GM12878 (cell line): ENCODE results near the gene DOCK2. TPM values are rescaled to one million over a fixed set of nuclear protein-coding genes. Genes with fewer than 3 reads are reported as not detected.
A peak's percentile ranks its signal among the peaks of the same experiment; 100 is the strongest.

Experiments used
- ATAC-seq: fragments of 200-7000 bp; cut with Tn5 transposase; 3 replicates; pipeline ENCODE4 v1.9.1; 2020; ENCODE audit warnings: mild to moderate bottlenecking, moderate library complexity
- BruUV-seq: library from RNA; stranded (reverse); fragments of 400-500 nt; replicated peaks from 2 replicates; lab custom pipeline; 2021; lab: Mats Ljungman, UMichigan
- CTCF ChIA-PET: fragments of 300-600 bp; sonication (Branson Sonifier 250); formaldehyde crosslinking; extraction: SDS; loops from one replicate; lab custom pipeline; 2021; ENCODE audit warnings: inconsistent platforms; lab: Yijun Ruan, JAX
- POLR2A ChIA-PET: fragments of 350-600 bp; formaldehyde crosslinking; extraction: SDS; loops from one replicate; lab custom pipeline; 2021; ENCODE audit warnings: inconsistent platforms; lab: Charles Lee
- RAD21 ChIA-PET: fragments of 300-600 bp; sonication (Branson Sonifier 250); formaldehyde crosslinking; loops from one replicate; lab custom pipeline; 2023; ENCODE audit warnings: antibody characterized with exemption; ENCODE audit not compliant: unreplicated experiment; lab: Charles Lee
- SMC1A ChIA-PET: fragments of 300-600 bp; sonication (Branson Sonifier 250); formaldehyde crosslinking; loops from one replicate; lab custom pipeline; 2023; ENCODE audit not compliant: unreplicated experiment, uncharacterized antibody; lab: Charles Lee
- DNase-seq: peaks from one replicate; pipeline ENCODE4 v3.0.0-alpha.2; 2011; ENCODE audit warnings: low read depth, low spot score
- FAIRE-seq: peaks from 3 replicates; lab custom pipeline; 2011; peaks lifted over from hg19 to GRCh38; lab: Jason Lieb, UNC
- H2AFZ ChIP-seq: 2 replicates; pipeline ENCODE4 v1.6.0; 2011; ENCODE audit warnings: low read depth, low read length, control low read depth; ENCODE audit not compliant: control insufficient read depth
- H3K27ac ChIP-seq: 2 replicates; pipeline ENCODE4 v1.5.1; 2011; ENCODE audit warnings: control low read depth; ENCODE audit not compliant: control insufficient read depth, insufficient read depth
- H3K27me3 ChIP-seq, 2 experiments: replicated peaks in 1 of 2; 2 replicates each; pipeline versions ENCODE4 v1.6.0 to v1.6.1; 2011; ENCODE audit warnings: low read length in 1 of 2; ENCODE audit not compliant: control insufficient read depth in 2 of 2, insufficient read depth in 2 of 2
- H3K36me3 ChIP-seq, 2 experiments: 2 replicates each; pipeline ENCODE4 v1.5.1; 2011; ENCODE audit warnings: low read length in 1 of 2; ENCODE audit not compliant: control insufficient read depth in 2 of 2, insufficient read depth in 2 of 2
- H3K4me1 ChIP-seq: 2 replicates; pipeline ENCODE4 v1.6.1; 2011; ENCODE audit warnings: mild to moderate bottlenecking, low read length, moderate library complexity, mixed read lengths; ENCODE audit not compliant: control insufficient read depth, insufficient read depth
- H3K4me2 ChIP-seq: 2 replicates; pipeline ENCODE4 v1.6.0; 2011; ENCODE audit warnings: control low read depth; ENCODE audit not compliant: control insufficient read depth, insufficient read depth
- H3K4me3 ChIP-seq: fragments of 200-600 bp; sonication (generic); 2 replicates; pipeline ENCODE4 v1.5.1; 2016
- H3K79me2 ChIP-seq: 2 replicates; pipeline ENCODE4 v1.6.0; 2011; ENCODE audit warnings: low read length; ENCODE audit not compliant: control insufficient read depth, insufficient read depth
- H3K9ac ChIP-seq: 2 replicates; pipeline ENCODE4 v1.8.0; 2011; ENCODE audit warnings: low read length, control low read depth, mixed read lengths; ENCODE audit not compliant: control insufficient read depth, insufficient read depth
- H3K9me3 ChIP-seq: replicated peaks from 3 replicates; pipeline ENCODE4 v1.5.1; 2011; ENCODE audit warnings: mild to moderate bottlenecking, low read length; ENCODE audit not compliant: control insufficient read depth, insufficient read depth
- H4K20me1 ChIP-seq: 2 replicates; pipeline ENCODE4 v1.6.0; 2011; ENCODE audit not compliant: control insufficient read depth, insufficient read depth
- EP300 ChIP-seq, 2 experiments: fragments of 150-350 bp in 1 of 2; IDR thresholded peaks; 2 replicates each; pipeline ENCODE4 v1.6.1; 2011 to 2012; ENCODE audit warnings: low read depth in 2 of 2, low read length in 2 of 2, borderline replicate concordance in 1 of 2, improper control_type of control experiment in 1 of 2, inconsistent platforms in 1 of 2; ENCODE audit not compliant: control insufficient read depth in 1 of 2
- HDAC2 ChIP-seq: fragments of 200-600 bp; sonication (generic); IDR thresholded peaks from 2 replicates; pipeline ENCODE4 v1.6.1; 2017
- NR2F1 ChIP-seq: fragments of 450-650 bp; conservative IDR thresholded peaks from 2 replicates; pipeline ENCODE4 v1.6.1; 2017; ENCODE audit warnings: mild to moderate bottlenecking
- PKNOX1 ChIP-seq: fragments of 450-650 bp; IDR thresholded peaks from 2 replicates; pipeline ENCODE4 v1.6.1; 2016; ENCODE audit warnings: mild to moderate bottlenecking
- RB1 ChIP-seq: fragments of 450-650 bp; formaldehyde crosslinking; IDR thresholded peaks from 2 replicates; pipeline ENCODE4 v1.6.1; 2017; ENCODE audit warnings: mild to moderate bottlenecking, borderline replicate concordance
- RUNX3 ChIP-seq: IDR thresholded peaks from 2 replicates; pipeline ENCODE4 v1.6.1; 2012; ENCODE audit warnings: low read length, inconsistent platforms
- SREBF2 ChIP-seq: IDR thresholded peaks from 2 replicates; pipeline ENCODE4 v1.6.1; 2012; ENCODE audit warnings: mild to moderate bottlenecking, low read length
- TARDBP ChIP-seq: IDR thresholded peaks from 2 replicates; pipeline ENCODE4 v1.6.1; 2016; ENCODE audit warnings: borderline replicate concordance
- ZSCAN29 ChIP-seq: fragments of 450-650 bp; IDR thresholded peaks from 2 replicates; pipeline ENCODE4 v1.6.1; 2017; ENCODE audit warnings: mild to moderate bottlenecking, moderate library complexity
- WGBS: methylation state at CpG from one replicate; pipeline ENCODE4 v1.1.6; 2016; ENCODE audit warnings: low lambda C conversion rate; ENCODE audit not compliant: insufficient replicate concordance, insufficient coverage; ENCODE audit errors: missing lambda C conversion rate; 5-methylcytosine and 5-hydroxymethylcytosine counted together
- in situ Hi-C: fragments of 300-500 bp; cut with MboI; formaldehyde crosslinking; loops from 9 replicates; pipeline ENCODE4 v1.14.3; 2018; ENCODE audit warnings: mixed read lengths
- intact Hi-C: fragments of 100-400 bp; cut with micrococcal nuclease; formaldehyde crosslinking; loops from one replicate; pipeline ENCODE4 v1.14.2; 2022; ENCODE audit not compliant: unreplicated experiment
- polyA plus RNA-seq, 11 experiments: library from polyadenylated mRNA; depleted of rRNA in 4 of 11; unstranded in 6 of 11; stranded (reverse) in 5 of 11; fragments of >200 nt; fragmentation: Nextera tagmentation in 4 of 11; fragmentation: Illumina TruSeq in 1 of 11; extraction: Ambion mirVana in 4 of 11; extraction: Trizol in 1 of 11; gene quantifications; 1 replicate in 1 of 11; 2 replicates in 10 of 11; pipeline versions ENCODE4 v1.2.1 to v1.2.3, GENCODE V29; 2011 to 2016; ENCODE audit warnings: inconsistent platforms in 2 of 11, missing spikeins in 2 of 11, low read depth in 1 of 11
- total RNA-seq, 4 experiments: library from RNA; depleted of rRNA in 3 of 4; stranded (reverse); fragments of >200 nt in 3 of 4; fragmentation: Illumina TruSeq in 1 of 4; extraction: Trizol in 1 of 4; gene quantifications; 2 replicates each; pipeline versions ENCODE4 v1.2.1 to v1.2.3, GENCODE V29; 2013 to 2021

The DOCK2 gene
- total and polyA plus RNA-seq, 10 of the 15 experiments (the other 5 are each of a cell fraction or from before 2014, with no cell fraction given): 34.2 to 192 (median 118) TPM

GRCh38 chr5:169897481-169897880 is 260.4 kb downstream of the DOCK2 start:
- Histone ChIP-seq H3K9me3 (no peaks in the 10 kb centered on the region), H3K27ac (no peak overlapping the region), H3K9ac (no peak overlapping the region), H3K36me3 (peaks cover 10 to 20% of the 10 kb centered on the region in 2 experiments), H3K4me3 (no peak overlapping the region), H4K20me1 (no peaks in the 10 kb centered on the region; the same call in 1 of the 2 replicates), H3K4me2 (no peak overlapping the region), H2AFZ (no peak overlapping the region), H3K79me2 (no peaks in the 10 kb centered on the region), H3K4me1 (0 out of 2 replicates have a peak, but pooled peaks cover 3% of the 10 kb centered on the region), H3K27me3 (no peaks in the 10 kb centered on the region)
- 97% methylated on average over 4 of the region's 4 CpGs for WGBS
- FAIRE-seq (no peak), DNase-seq (no peak), ATAC-seq (no peak)
- ChIA-PET SMC1A (interaction anchor here (0.6 to 1.2 kb wide), 4 partner anchors 10 to 882 kb away, joined by 3 read pairs; no protein-coding TSS in a partner anchor), RAD21 (no interaction called here), CTCF (interaction anchor here (0.8 to 1.5 kb wide), 2 partner anchors 25 to 88 kb away, joined by 4 read pairs; no protein-coding TSS in a partner anchor), POLR2A (no interaction called here)
- BruUV-seq: no TSS peak
- in situ Hi-C loops: no loop called here
- no peak for TF ChIP-seq RB1
- no peak for TF ChIP-seq TARDBP
- intact Hi-C loops: no loop called here

GRCh38 chr5:169901896-169902295 is 264.8 kb downstream of the DOCK2 start:
- 15% methylated on average over 2 of the region's 2 CpGs for whole genome bisulfite sequencing
- Histone ChIP-seq H3K79me2 (no peaks in the 10 kb centered on the region), H3K9me3 (no peaks in the 10 kb centered on the region), H3K36me3 (peaks cover 6 to 17% of the 10 kb centered on the region in 2 experiments; a peak in 2 of 4 replicates), H3K27ac (no peak overlapping the region), H4K20me1 (0 out of 2 replicates have a peak, but pooled peaks cover 2% of the 10 kb centered on the region), H3K4me1 (0 out of 2 replicates have a peak, but pooled peaks cover 3% of the 10 kb centered on the region), H3K4me3 (no peak overlapping the region), H3K4me2 (no peak overlapping the region), H3K27me3 (no peaks in the 10 kb centered on the region), H2AFZ (no peak overlapping the region), H3K9ac (no peak overlapping the region)
- intact Hi-C loops: loop anchor here (10.0 kb wide), 1 partner anchor 197 kb away; no protein-coding TSS in a partner anchor
- BruUV-seq: no TSS peak
- ChIA-PET RAD21 (interaction anchor here (1.1 to 1.6 kb wide), 2 partner anchors 95 to 97 kb away, joined by 5 to 7 read pairs; no protein-coding TSS in a partner anchor), POLR2A (no interaction called here), CTCF (interaction anchor here (0.9 to 1.2 kb wide), 2 partner anchors 60 to 79 kb away, joined by 3 to 4 read pairs; partner anchors contain the start of gene INSYN2B), SMC1A (interaction anchor here (1.0 to 2.3 kb wide), 4 partner anchors 9 to 123 kb away, joined by 3 to 12 read pairs (median 5); no protein-coding TSS in a partner anchor)
- ATAC-seq: peak; percentile 48
- DNase-seq: peak; percentile 15
- TF ChIP-seq HDAC2 (no peak), ZSCAN29 (no peak), SREBF2 (no peak), RUNX3 (peak; percentile 58), NR2F1 (peak; percentile 66), PKNOX1 (peak; percentile 62; the same call in 1 of the 2 replicates), EP300 (IDR thresholded peaks at IDR 0.05; ENCODE audit: borderline replicate concordance in 1 of 2, control insufficient read depth in 1 of 2, low read depth in 2 of 2, low read length in 2 of 2) (no peak)
- FAIRE-seq: no peak
- in situ Hi-C loops: no loop called here
